K562 (cell line): Measurements from ENCODE around the gene SPTLC3. TPM values are rescaled to one million over a fixed set of nuclear protein-coding genes. Genes with fewer than 3 reads are reported as not detected.

Experiments used
- ATAC-seq: fragments of 200-7000 bp; cut with Tn5 transposase; 3 replicates; pipeline ENCODE4 v1.9.1; 2020; ENCODE audit warnings: moderate library complexity
- BruUV-seq: library from RNA; stranded (reverse); fragments of 400-500 nt; replicated peaks from 2 replicates; lab custom pipeline; 2021; lab: Mats Ljungman, UMichigan
- CTCF ChIA-PET: fragments of 300-600 bp; formaldehyde crosslinking; extraction: SDS; loops from one replicate; lab custom pipeline; 2021; ENCODE audit warnings: low intra/inter-chr PET ratio; lab: Yijun Ruan, JAX
- POLR2A ChIA-PET: fragments of 300-600, 350-650 bp; sonication (Branson Sonifier 250); formaldehyde crosslinking; extraction: SDS; loops from one replicate; lab custom pipeline; 2021; ENCODE audit warnings: antibody characterized with exemption, inconsistent platforms; lab: Yijun Ruan, JAX
- DNase-seq, 4 experiments: peaks; one replicate each; pipeline versions ENCODE4 v3.0.0 to v3.0.0-alpha.2; 2011 to 2018; ENCODE audit warnings: low spot score in 3 of 4, mixed read lengths in 3 of 4; ENCODE audit errors: extremely low read depth in 1 of 4
- FAIRE-seq: peaks from 2 replicates; lab custom pipeline; 2011; peaks lifted over from hg19 to GRCh38; lab: Jason Lieb, UNC
- H2AFZ ChIP-seq: 2 replicates; pipeline ENCODE4 v1.6.0; 2011; ENCODE audit warnings: low read depth, low read length, control low read depth, inconsistent platforms
- H3K27ac ChIP-seq: fragments of 200-600 bp; 3 replicates; pipeline ENCODE4 v1.8.0; 2011; ENCODE audit warnings: low read depth, mild to moderate bottlenecking, control low read depth, inconsistent platforms, low read length, moderate library complexity, mixed read lengths; ENCODE audit errors: extremely low read depth
- H3K27me3 ChIP-seq, 2 experiments: fragments of 300-600 bp in 1 of 2; 2 replicates in 1 of 2; 3 replicates in 1 of 2; pipeline versions ENCODE4 v1.6.0 to v1.8.0; 2011; ENCODE audit warnings: inconsistent platforms in 2 of 2, low read length in 2 of 2, mild to moderate bottlenecking in 1 of 2, mixed read lengths in 1 of 2, moderate library complexity in 1 of 2; ENCODE audit not compliant: control insufficient read depth in 2 of 2, insufficient read depth in 2 of 2
- H3K36me3 ChIP-seq: fragments of 300-600 bp; 3 replicates; pipeline ENCODE4 v1.8.0; 2011; ENCODE audit warnings: mild to moderate bottlenecking, low read length, inconsistent platforms; ENCODE audit not compliant: control insufficient read depth, insufficient read depth
- H3K4me1 ChIP-seq, 2 experiments: fragments of 200-600 bp in 1 of 2; replicated peaks in 1 of 2; 2 replicates in 1 of 2; 3 replicates in 1 of 2; pipeline versions ENCODE4 v1.5.1 to v1.8.0; 2011; ENCODE audit warnings: inconsistent platforms in 2 of 2, low read length in 2 of 2, mild to moderate bottlenecking in 1 of 2, mixed read lengths in 1 of 2, moderate library complexity in 1 of 2; ENCODE audit not compliant: control insufficient read depth in 2 of 2, insufficient read depth in 2 of 2
- H3K4me2 ChIP-seq: 2 replicates; pipeline ENCODE4 v1.6.1; 2011; ENCODE audit warnings: low read length, control low read depth, inconsistent platforms, mixed read lengths; ENCODE audit not compliant: insufficient read depth
- H3K4me3 ChIP-seq: fragments of 200-600 bp; sonication (generic), shearing (Covaris generic); 2 replicates; pipeline ENCODE4 v1.5.1; 2016; ENCODE audit warnings: control low read depth, inconsistent platforms
- H3K79me2 ChIP-seq: fragments of 200-600 bp; 3 replicates; pipeline ENCODE4 v1.8.0; 2011; ENCODE audit warnings: low read length, inconsistent platforms; ENCODE audit not compliant: control insufficient read depth, insufficient read depth
- H3K9ac ChIP-seq, 2 experiments: 2 replicates each; pipeline versions ENCODE4 v1.6.0 to v1.6.1; 2011; ENCODE audit warnings: low read depth in 2 of 2, low read length in 2 of 2, control low read depth in 1 of 2, inconsistent platforms in 1 of 2, mild to moderate bottlenecking in 1 of 2, mixed read lengths in 1 of 2; ENCODE audit not compliant: insufficient read depth in 1 of 2
- H3K9me1 ChIP-seq: one replicate; pipeline ENCODE4 v1.6.0; 2011; ENCODE audit warnings: inconsistent platforms, mild to moderate bottlenecking, low read length, moderate library complexity; ENCODE audit not compliant: control insufficient read depth, insufficient read depth
- H3K9me3 ChIP-seq: replicated peaks from 2 replicates; pipeline ENCODE4 v1.5.1; 2011; ENCODE audit warnings: low read depth, low read length, inconsistent platforms; ENCODE audit not compliant: control insufficient read depth, insufficient read depth
- H4K20me1 ChIP-seq: replicated peaks from 2 replicates; pipeline ENCODE4 v1.6.1; 2011; ENCODE audit warnings: low read length, inconsistent platforms, mixed read lengths; ENCODE audit not compliant: control insufficient read depth, insufficient read depth
- BRCA1 ChIP-seq, 2 experiments: fragments of 450-650 bp in 1 of 2; sonication (generic) in 1 of 2; formaldehyde crosslinking in 1 of 2; IDR thresholded peaks; 2 replicates each; pipeline versions ENCODE4 v1.5.0 to v1.6.1; 2017 to 2020; ENCODE audit warnings: mild to moderate bottlenecking in 1 of 2, missing genetic modification reagents in 1 of 2
- CBFA2T2 ChIP-seq: fragments of 450-650 bp; conservative IDR thresholded peaks from 2 replicates; pipeline ENCODE4 v1.6.1; 2017; ENCODE audit warnings: mild to moderate bottlenecking
- CREB1 ChIP-seq, 2 experiments: sonication (generic) in 1 of 2; formaldehyde crosslinking in 1 of 2; IDR thresholded peaks; 2 replicates each; pipeline versions ENCODE4 v1.6.1 to v1.8.0; 2012 to 2022; ENCODE audit warnings: inconsistent platforms in 1 of 2, mild to moderate bottlenecking in 1 of 2, missing genetic modification reagents in 1 of 2, moderate library complexity in 1 of 2
- FOXK2 ChIP-seq, 2 experiments: fragments of 450-650 bp; IDR thresholded peaks in 1 of 2; conservative IDR thresholded peaks in 1 of 2; 2 replicates each; pipeline ENCODE4 v1.6.1; 2016; ENCODE audit warnings: low read depth in 2 of 2, mild to moderate bottlenecking in 1 of 2
- IRF2 ChIP-seq: sonication (generic); formaldehyde crosslinking; IDR thresholded peaks from 2 replicates; pipeline ENCODE4 v1.8.1; 2022; ENCODE audit warnings: mild to moderate bottlenecking, missing genetic modification reagents
- RBM15 ChIP-seq: fragments of 200-400 bp; formaldehyde crosslinking; IDR thresholded peaks from 2 replicates; pipeline ENCODE4 v1.6.1; 2018; ENCODE audit warnings: mild to moderate bottlenecking, low read length, moderate library complexity; ENCODE audit not compliant: insufficient read depth
- RUNX1 ChIP-seq: sonication (generic); IDR thresholded peaks from 2 replicates; pipeline ENCODE4 v1.6.1; 2016; ENCODE audit warnings: antibody characterized with exemption, low read depth
- XRCC3 ChIP-seq: fragments of 450-650 bp; IDR thresholded peaks from 2 replicates; pipeline ENCODE4 v1.6.1; 2017; ENCODE audit warnings: mild to moderate bottlenecking, moderate library complexity
- WGBS: fragments of 100-300 bp; shearing (Covaris generic); methylation state at CpG from one replicate; pipeline ENCODE4 v1.1.6; 2016; ENCODE audit warnings: low coverage, mixed read lengths; ENCODE audit not compliant: insufficient coverage; ENCODE audit errors: missing lambda C conversion rate; 5-methylcytosine and 5-hydroxymethylcytosine counted together
- in situ Hi-C: fragments of 300-500 bp; cut with MboI; formaldehyde crosslinking; loops from 4 replicates; pipeline ENCODE4 v1.15.0; 2018; ENCODE audit warnings: inconsistent platforms, mixed read lengths
- intact Hi-C: fragments of 100-400 bp; cut with micrococcal nuclease; formaldehyde crosslinking; loops from 2 replicates; pipeline ENCODE4 v1.14.2; 2022
- polyA plus RNA-seq, 8 experiments: library from polyadenylated mRNA; depleted of rRNA in 4 of 8; stranded (reverse) in 5 of 8; unstranded in 3 of 8; fragments of >200 nt; fragmentation: Nextera tagmentation in 2 of 8; fragmentation: Illumina TruSeq in 1 of 8; extraction: Ambion mirVana in 2 of 8; extraction: Trizol in 1 of 8; gene quantifications; 2 replicates each; pipeline versions ENCODE4 v1.2.1 to v1.2.3, GENCODE V29; 2011 to 2014; ENCODE audit warnings: inconsistent platforms in 1 of 8, missing spikeins in 1 of 8
- total RNA-seq, 7 experiments: library from RNA; depleted of rRNA in 6 of 7; stranded (reverse); fragments of >200 nt in 6 of 7; fragmentation: Illumina TruSeq in 2 of 7; extraction: Trizol in 2 of 7; gene quantifications; 2 replicates each; pipeline versions ENCODE4 v1.2.1 to v1.2.3, GENCODE V29; 2011 to 2021; ENCODE audit warnings: low replicate concordance in 1 of 7
- TF ChIP-seq, protein P1 (sequence below): sonication (generic); formaldehyde crosslinking; IDR thresholded peaks from 2 replicates; pipeline ENCODE4 v1.8.0; 2023; ENCODE audit warnings: mild to moderate bottlenecking, missing genetic modification reagents

The SPTLC3 gene
- total and polyA plus RNA-seq, 9 of the 15 experiments (the other 6 are each of a cell fraction or from before 2014, with no cell fraction given), result not detected

DNA sequence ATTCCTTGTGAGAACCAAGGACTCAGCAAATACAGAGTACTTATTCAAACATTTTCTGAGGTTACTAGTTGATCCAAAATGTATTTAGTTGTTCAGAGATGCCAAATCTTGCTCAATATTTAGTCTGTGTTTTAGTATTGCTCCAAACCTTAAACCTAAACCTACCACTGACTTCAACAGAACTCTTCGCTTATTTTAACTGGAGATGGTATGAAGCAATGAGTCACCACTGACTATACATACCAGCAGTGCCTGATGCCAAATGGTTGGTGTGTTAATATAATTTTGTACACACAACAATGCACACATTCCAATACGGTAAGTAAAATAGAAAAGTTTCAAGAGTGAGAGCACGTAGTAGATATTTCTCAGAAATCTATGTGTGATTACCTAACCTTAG lies 1.9 kb upstream of the SPTLC3 start:
- no peaks in the 10 kb centered on the region for H4K20me1 ChIP-seq
- H3K4me1 ChIP-seq, result no peaks in the 10 kb centered on the region
- BruUV-seq, result no TSS peak
- no peaks in the 10 kb centered on the region for H3K27me3 ChIP-seq
- no peaks in the 10 kb centered on the region for H3K79me2 ChIP-seq
- no peak overlapping the region for H3K9ac ChIP-seq
- H3K4me2 ChIP-seq, result no peak overlapping the region
- no peak overlapping the region for H3K27ac ChIP-seq
- H3K36me3 ChIP-seq, result no peaks in the 10 kb centered on the region
- ChIA-PET POLR2A (no interaction called here), CTCF (no interaction called here)
- no peak overlapping the region for H3K4me3 ChIP-seq
- no peaks in the 10 kb centered on the region for H3K9me3 ChIP-seq
- 0% methylated on average over 2 of the region's 3 CpGs for WGBS
- no peak for FAIRE-seq
- H2AFZ ChIP-seq, result no peak overlapping the region
- in situ Hi-C loops, result no loop called here
- ATAC-seq, result no peak
- intact Hi-C loops, result no loop called here
- TF ChIP-seq, protein P1, sequence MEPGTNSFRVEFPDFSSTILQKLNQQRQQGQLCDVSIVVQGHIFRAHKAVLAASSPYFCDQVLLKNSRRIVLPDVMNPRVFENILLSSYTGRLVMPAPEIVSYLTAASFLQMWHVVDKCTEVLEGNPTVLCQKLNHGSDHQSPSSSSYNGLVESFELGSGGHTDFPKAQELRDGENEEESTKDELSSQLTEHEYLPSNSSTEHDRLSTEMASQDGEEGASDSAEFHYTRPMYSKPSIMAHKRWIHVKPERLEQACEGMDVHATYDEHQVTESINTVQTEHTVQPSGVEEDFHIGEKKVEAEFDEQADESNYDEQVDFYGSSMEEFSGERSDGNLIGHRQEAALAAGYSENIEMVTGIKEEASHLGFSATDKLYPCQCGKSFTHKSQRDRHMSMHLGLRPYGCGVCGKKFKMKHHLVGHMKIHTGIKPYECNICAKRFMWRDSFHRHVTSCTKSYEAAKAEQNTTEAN (CRISPR knock-in tag), result no peak
- TF ChIP-seq XRCC3 (no peak), CBFA2T2 (no peak)
- DNase-seq, result no peak
- H3K9me1 ChIP-seq, result no peaks in the 10 kb centered on the region

GRCh38 chr20:13007596-13007995 lies 1.2 kb upstream of the SPTLC3 start:
- no peak overlapping the region for H3K27ac ChIP-seq
- no peaks in the 10 kb centered on the region for H3K9me3 ChIP-seq
- H3K9ac ChIP-seq, result no peak overlapping the region
- no peak overlapping the region for H2AFZ ChIP-seq
- in situ Hi-C loops, result no loop called here
- H3K27me3 ChIP-seq, result no peaks in the 10 kb centered on the region
- CTCF ChIA-PET, result no interaction called here
- FAIRE-seq, result no peak
- intact Hi-C loops, result no loop called here
- H3K36me3 ChIP-seq, result no peaks in the 10 kb centered on the region
- H3K9me1 ChIP-seq, result no peaks in the 10 kb centered on the region
- H4K20me1 ChIP-seq, result no peaks in the 10 kb centered on the region
- BruUV-seq, result no TSS peak
- POLR2A ChIA-PET, result no interaction called here
- no peak overlapping the region for H3K4me3 ChIP-seq
- H3K4me1 ChIP-seq, result no peaks in the 10 kb centered on the region
- no peaks in the 10 kb centered on the region for H3K79me2 ChIP-seq
- H3K4me2 ChIP-seq, result no peak overlapping the region
- no peak for ATAC-seq
- no peak for DNase-seq
- WGBS, result 0% methylated on average over 3 of the region's 3 CpGs
- TF ChIP-seq RUNX1, result no peak
- TF ChIP-seq BRCA1 (IDR thresholded peaks at IDR 0.05), result no peak
- no peak for TF ChIP-seq BRCA1 (CRISPR knock-in tag; IDR thresholded peaks at IDR 0.05)
- TF ChIP-seq CREB1 (IDR thresholded peaks at IDR 0.05), result no peak
- no peak for TF ChIP-seq CREB1 (CRISPR knock-in tag; IDR thresholded peaks at IDR 0.05)
- no peak for TF ChIP-seq IRF2 (CRISPR knock-in tag)
- TF ChIP-seq RBM15, result no peak
- TF ChIP-seq FOXK2 (conservative IDR thresholded peaks at IDR 0.05 in 1 of 2, IDR thresholded peaks at IDR 0.05 in 1 of 2; ENCODE audit: low read depth in 2 of 2), result no peak
